HG03045 (cell line): ENCODE measurements around the gene ZNF93.
"Not testable (repeated sequence)": the region's sequence is repeated elsewhere in the genome, so short reads cannot be mapped to it uniquely, and the experiment has no call there.

Source experiments
- ATAC-seq: cut with Tn5 transposase; IDR thresholded peaks from one replicate; pipeline ENCODE4 v1.9.1; 2021; ENCODE audit warnings: mild to moderate bottlenecking, moderate library complexity; ENCODE audit not compliant: unreplicated experiment

ZNF93 gene

GRCh38 chr19:19900729-19901444, at the start of gene ZNF93:
Gene ZNF93, plus strand, starts transcription at chr19:19900946. Its CDS starts 143 bp downstream, at chr19:19901089.
- ATAC-seq = peak; percentile 93

DNA sequence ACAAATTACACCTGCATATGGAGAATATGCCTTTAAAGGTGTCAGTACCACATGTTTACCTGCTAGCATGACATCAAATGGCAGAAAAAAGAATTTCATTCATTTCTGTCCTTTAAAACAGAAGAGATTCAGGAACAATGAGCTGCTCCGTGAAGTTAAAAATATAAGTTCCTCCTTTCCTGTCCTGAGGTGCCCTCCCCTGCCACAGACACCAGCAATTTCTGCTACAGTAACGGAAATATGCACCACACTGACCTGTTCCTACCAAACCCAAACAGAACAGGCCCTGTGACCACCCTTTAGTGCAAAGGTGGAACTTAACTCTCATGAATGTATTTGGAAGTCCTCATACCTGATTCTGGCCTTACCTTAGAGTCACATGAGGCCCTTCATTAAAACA, 49.0 kb upstream of the ZNF93 start:
- not testable (repeated sequence) for ATAC-seq

DNA sequence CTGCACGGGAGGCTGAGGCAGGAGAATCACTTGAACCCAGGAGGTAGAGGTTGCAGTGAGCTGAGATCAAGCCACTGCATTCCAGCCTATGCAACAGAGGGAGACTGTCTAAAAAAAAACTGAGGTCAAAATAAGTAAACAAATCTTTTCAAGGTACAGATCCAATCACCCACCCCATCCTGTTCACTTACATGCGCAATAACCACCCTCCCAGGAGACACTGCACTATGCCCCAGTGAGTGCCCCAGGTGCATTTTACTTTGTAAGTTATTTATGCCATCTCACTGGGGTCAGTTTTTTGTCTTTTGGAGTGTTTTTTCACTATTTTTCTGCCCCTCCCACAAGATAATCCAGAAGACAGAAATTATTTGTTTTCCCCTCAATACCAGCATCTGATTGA, 42.0 kb upstream of the ZNF93 start:
- no peak for ATAC-seq

DNA sequence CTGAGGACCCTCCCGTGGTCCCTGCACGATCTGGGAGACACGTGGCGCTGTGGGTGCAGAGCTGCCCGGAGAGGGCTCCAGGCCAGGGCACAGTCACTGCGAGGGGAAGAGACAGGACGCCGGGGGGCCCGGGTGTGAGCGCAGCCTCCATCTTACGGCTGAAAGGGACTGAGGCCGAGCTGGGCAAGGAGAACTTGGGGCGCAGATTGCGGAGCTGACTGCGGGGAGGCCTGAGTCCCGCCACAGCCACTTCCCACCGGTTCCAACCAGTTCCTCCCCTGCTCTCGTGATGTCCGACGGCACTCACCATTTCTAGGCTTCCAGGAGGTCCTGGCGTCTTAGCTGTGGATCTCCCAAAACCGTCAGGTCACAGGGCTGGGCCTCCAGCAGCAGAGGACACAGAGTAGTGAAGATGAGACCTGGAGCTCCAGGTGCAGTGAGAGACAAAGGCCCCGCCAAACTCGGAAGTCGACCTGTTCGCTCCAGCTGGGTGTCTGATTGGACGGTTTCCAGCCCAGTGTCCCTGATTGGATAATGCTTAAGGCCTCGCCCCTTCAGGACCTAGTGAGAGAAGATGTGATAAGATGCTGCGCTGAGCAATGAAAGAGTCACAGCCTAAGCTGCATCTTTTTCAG, 39.9 kb upstream of the ZNF93 start:
- no peak for ATAC-seq

DNA sequence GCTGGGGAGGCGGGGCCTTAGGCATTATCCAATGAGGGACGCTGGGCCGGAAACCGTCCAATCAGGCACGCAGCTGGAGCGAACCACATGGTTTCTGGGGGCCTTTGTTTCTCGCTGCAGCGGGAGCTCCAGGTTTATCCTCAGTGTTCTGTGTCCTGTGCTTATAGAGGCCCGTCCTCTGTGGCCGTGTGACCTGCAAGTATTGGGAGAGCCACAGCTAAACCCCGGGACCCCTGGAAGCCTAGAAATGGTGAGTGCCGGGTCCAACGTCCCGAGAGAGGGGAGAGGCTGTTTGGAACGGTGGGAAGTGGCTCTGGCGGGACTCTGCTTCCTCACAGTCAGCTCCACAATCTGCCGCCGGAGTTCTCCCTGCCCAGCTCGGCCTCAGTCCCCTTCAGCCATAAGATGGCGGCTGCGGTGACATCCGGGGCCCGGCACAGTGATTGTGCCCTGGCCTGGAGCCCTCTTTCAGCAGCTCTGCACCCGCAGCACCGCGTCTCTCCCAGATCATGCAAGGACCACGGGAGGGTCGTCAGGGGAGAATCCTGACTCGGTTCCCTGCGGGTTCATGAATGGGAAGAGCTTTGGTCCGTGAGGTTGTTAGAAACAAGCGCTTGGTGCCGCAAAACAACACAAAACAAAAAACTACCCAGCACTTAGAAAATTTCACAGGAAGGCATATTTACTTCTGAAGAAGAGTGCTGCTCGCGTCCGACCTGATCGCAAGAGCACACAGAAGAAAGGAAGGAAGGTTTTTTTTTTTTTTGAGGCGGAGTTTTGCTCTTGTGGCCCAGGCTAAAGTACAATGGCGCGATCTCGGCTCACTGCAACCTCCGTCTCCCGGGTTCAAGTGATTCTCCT, 34.8 kb upstream of the ZNF93 start, which contains the start of gene ZNF253:
Gene ZNF253, plus strand, starts transcription at position 133 of the 861 bp plus-strand sequence. Its CDS starts 115 bp downstream, at position 248.
- ATAC-seq = peak; percentile 97

GRCh38 chr19:19866611-19867248, 34.0 kb upstream of the ZNF93 start:
- no peak for ATAC-seq

- ATAC-seq = not testable (repeated sequence)
Observed at GRCh38 chr19:19870086-19870485, 30.7 kb upstream of the ZNF93 start.

GRCh38 chr19:19871932-19872331, 28.8 kb upstream of the ZNF93 start:
- ATAC-seq = no peak

DNA sequence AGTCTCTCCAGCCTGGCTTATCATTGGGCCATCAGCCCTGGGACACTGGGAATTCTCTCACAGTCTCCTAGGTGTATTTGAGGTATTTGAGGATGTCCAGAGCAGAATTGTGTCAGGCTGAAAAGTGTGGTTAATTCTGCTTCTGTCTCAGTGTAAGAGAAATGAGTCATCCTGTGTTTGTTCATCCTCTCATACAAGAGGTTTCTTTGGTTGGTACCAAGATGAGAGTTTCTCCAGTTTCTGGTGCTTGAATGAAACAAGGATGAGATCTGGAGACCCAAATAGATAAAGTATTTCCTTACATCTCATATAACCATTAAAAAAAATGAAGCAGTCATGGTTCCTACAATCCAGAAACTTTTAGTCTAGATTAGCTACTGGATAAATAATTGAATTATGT, 27.4 kb upstream of the ZNF93 start:
- no peak for ATAC-seq

- no peak for ATAC-seq
Observed at GRCh38 chr19:19877724-19878123, 23.0 kb upstream of the ZNF93 start.

GRCh38 chr19:19884583-19884982, 16.2 kb upstream of the ZNF93 start:
- no peak for ATAC-seq

DNA sequence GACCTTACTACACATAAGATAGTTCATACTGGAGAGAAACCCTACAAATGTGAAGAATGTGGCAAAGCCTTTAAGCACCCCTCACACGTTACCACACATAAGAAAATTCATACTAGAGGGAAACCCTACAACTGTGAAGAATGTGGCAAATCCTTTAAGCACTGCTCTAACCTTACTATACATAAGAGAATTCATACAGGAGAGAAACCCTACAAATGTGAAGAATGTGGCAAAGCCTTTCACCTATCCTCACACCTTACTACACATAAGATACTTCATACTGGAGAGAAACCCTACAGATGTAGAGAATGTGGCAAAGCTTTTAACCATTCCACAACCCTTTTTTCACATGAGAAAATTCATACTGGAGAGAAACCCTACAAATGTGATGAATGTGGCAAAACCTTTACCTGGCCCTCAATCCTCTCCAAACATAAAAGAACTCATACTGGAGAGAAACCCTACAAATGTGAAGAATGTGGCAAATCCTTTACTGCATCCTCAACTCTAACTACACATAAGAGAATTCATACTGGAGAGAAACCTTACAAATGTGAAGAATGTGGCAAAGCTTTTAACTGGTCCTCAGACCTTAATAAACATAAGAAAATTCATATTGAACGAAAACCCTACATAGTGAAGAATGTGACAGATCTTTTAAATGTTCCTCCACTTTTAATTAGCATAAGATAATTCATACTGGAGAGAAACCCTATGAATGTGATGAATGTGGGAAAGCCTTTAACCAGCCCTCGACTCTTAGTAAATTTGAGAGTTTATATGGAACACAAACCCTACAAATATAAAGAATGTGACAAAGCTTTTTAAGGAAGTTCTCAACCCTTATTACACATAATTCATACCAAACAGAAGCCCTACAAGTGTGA, 8.4 kb upstream of the ZNF93 start:
- not testable (repeated sequence) for ATAC-seq

DNA sequence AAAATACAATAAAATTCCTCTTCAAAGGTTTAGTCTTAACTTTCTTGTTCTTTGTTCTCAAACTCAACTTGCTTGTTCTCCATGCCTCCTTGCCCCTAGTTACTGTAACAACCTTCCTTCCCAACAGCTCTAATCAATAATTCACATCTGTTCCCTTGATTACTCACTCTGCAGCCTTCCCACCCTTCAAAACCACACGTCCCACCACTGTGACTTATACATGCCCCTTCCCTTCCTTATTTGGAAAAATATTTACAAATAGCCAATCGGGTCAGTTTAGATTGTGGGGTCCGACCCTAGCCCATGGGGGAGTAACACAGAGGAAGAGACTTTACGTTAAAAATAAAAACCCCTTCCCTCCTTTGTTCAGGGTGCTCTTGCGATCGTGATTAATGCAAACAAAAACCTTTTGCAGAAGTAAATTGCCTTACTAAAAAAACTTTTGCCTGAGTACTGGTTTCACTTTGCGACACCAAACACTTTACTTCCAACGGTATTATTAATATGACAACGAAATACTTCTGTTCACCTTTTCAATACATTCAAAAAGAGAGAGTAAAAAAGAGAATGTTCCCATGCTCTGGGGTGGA, 512 bp upstream of the ZNF93 start:
- ATAC-seq = peak; percentile 11

GRCh38 chr19:19907551-19907950, 6.8 kb downstream of the ZNF93 start:
- ATAC-seq = not testable (repeated sequence)

GRCh38 chr19:19909654-19910053, 8.9 kb downstream of the ZNF93 start:
- no peak for ATAC-seq

DNA sequence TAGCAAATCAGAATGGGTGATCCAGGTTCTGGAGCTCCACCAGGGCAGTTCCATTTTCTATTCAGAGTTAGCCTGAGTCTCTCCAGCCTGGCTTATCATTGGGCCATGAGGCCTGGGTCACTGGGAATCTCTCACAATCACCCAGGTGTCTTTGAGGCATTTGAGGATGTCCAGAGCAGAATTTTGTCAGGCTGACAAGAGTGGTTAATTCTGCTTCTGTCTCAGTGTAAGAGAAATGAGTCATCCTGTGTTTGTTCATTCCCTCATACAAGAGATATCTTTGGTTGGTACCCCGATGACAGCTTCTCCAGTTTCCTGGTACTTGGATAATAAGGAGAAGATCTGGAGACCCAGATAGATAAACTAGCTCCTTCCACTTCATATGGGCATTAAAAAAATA, 10.4 kb downstream of the ZNF93 start:
- ATAC-seq = no peak

DNA sequence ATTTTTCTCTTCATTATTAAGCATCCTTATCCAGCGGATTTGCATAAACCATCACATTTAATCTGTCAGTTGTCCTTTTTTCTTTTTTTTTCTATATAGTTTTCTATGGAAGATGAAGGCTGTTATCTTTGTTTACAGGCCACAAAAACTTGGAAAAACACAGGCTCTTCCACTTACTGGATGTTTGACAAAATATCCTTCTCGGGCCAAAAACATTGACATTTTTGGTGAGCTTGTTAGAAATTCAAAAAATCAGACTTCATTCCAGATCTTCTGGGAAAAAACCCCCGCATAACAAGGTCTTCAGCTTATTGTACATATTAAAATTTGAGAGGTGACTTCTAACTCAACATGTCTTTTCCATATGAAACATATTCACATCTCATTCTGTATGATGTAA, 13.8 kb downstream of the ZNF93 start:
- no peak for ATAC-seq

DNA sequence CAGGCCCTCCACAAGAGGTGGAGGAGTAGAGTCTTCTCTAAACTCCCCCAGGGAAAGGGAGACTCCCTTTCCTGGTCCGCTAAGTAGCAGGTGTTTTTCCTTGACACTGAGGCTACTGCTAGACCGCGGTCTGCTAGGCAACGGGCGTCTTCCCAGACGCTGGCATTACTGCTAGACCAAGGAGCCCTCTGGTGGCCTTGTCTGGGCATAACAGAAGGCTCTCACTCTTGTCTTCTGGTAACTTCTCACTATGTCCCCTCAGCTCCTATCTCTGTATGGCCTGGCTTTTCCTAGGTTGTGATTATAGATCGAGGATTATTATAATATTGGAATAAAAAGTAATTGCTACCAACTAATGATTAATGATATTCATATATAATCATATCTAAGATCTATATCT, 29.7 kb downstream of the ZNF93 start:
- ATAC-seq = not testable (repeated sequence)

DNA sequence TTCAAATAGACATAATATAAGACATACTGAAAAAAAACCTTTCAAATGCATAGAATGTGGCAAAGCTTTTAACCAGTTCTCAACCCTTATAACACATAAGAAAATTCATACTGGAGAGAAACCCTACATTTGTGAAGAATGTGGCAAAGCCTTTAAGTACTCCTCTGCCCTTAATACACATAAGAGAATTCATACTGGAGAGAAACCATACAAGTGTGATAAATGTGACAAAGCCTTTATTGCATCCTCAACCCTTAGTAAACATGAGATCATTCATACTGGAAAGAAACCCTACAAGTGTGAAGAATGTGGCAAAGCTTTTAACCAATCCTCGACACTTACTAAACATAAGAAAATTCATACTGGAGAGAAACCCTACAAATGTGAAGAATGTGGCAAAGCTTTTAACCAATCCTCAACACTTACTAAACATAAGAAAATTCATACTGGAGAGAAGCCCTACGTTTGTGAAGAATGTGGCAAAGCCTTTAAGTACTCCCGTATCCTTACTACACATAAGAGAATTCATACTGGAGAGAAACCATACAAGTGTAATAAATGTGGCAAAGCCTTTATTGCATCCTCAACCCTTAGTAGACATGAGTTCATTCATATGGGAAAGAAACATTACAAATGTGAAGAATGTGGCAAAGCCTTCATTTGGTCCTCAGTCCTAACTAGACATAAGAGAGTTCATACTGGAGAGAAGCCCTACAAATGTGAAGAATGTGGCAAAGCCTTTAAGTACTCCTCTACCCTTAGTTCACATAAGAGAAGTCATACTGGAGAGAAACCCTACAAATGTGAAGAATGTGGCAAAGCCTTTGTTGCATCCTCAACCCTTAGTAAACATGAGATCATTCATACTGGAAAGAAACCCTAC, 32.9 kb downstream of the ZNF93 start:
- ATAC-seq = not testable (repeated sequence)
